ENCODE data around the gene OR4D11. TPM values are rescaled to one million over a fixed set of nuclear protein-coding genes. Genes with fewer than 3 reads are reported as not detected.
"Not testable (repeated sequence)": the region's sequence is repeated elsewhere in the genome, so short reads cannot be mapped to it uniquely, and the experiment has no call there.

Gene OR4D11
- total RNA-seq, result not detected

DNA sequence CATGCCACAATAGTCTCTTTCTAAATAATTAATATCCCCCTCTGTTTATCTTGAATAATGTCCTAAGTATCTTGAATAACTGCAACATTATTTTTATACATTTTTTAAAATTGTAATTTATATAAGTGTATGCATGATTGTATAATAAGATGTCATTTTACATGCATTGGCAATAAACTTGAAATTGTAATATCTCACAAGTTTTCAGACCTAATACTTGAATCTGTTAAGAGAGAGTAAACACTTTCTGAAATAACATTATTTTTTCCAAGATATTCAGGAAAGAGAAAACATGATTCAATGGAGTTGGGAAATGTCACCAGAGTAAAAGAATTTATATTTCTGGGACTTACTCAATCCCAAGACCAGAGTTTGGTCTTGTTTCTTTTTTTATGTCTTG, at the start of gene OR4D11:
Gene OR4D11, plus strand, starts transcription at position 301 of the 400 bp plus-strand sequence. Its CDS starts 0 bp downstream, at position 301.
- DNase-seq, result no peak

GRCh38 chr11:59456661-59457060, 46.7 kb upstream of the OR4D11 start, which contains the start of gene OR4D6:
OR4D6 (plus strand) TSS chr11:59456961; CDS start chr11:59456961, 0 bp downstream.
- no peak for DNase-seq

DNA sequence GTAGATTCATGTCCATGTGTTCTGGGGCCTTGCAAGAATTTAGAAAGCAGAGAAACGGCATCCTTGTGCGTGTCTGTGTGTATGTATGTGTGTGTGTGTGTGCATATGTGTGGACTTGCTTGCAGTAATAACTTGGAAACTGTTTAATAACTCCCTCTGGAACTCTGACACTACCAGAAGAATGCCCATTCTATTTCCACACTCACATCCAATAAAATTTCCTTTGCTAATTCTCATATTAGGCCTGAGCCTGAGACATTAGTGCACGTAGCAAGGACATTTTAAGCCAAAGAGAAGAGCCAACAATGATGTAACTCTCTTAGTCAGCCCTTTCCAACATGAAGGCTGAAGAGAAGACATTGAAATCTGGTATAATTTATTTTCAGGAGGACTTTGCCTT, 43.5 kb upstream of the OR4D11 start:
- DNase-seq, result no peak

GRCh38 chr11:59463190-59463641, 40.2 kb upstream of the OR4D11 start:
- DNase-seq, result no peak

GRCh38 chr11:59473015-59473414, 30.4 kb upstream of the OR4D11 start, which contains the start of gene OR4D10:
OR4D10 (plus strand) TSS chr11:59473315; CDS start chr11:59477430, 4,115 bp downstream.
- DNase-seq, result no peak

DNA sequence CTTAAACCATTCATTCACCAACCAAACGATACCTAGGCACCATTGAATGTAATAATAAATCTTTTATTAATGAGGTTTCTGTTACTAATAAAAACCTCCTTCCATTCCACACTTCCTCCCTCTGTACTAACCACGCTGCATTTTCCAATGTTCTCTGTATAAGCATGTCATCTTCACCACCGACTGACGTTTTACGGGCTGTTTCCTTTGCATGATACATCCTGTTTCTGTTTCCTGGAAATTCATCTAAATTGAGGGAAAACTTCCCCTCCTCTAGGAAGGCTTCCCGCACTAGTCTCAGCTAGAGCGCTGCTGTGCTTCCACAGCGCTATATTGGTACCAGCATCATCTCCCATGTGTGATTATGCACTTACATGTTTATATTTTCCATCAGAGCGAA, 28.2 kb upstream of the OR4D11 start:
- DNase-seq, result no peak

DNA sequence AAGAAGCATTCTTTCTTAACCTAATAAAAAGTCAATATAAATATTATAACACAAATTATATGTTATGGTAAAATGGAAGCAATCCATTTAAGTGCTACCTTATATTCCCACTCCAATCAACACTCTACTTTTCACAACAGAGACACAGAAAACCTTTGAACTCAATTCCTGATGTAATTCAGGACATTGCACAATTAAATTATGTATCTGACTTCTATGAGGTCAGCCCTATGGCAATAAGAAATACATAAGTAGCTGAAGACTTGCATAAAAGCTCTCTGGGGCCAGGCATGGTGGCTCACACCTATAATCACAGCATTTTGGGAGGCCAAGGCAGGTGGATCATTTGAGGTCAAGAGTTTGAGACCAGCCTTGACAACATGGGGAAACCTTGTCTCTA, 23.5 kb upstream of the OR4D11 start:
- no peak for DNase-seq

GRCh38 chr11:59480359-59480758, 23.0 kb upstream of the OR4D11 start:
- DNase-seq, result no peak

DNA sequence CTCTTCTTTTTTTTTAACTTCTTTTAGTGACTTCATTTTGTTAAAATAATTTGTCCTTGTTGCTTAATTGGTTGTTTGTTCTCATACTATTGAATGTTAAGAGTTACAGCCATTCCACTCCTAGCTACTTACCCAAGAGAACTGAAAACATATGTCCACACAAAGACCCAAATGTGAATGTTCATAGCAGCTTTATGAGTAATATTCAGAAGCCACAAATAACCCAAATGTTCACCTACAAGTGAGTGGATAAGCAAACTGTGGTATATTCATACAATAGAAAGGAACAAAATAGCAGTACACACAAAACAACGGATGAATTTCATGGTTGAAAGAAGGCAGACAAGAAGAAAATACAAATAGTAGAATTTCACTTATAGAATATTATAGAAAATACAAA, 1.4 kb upstream of the OR4D11 start:
- no peak for DNase-seq

DNA sequence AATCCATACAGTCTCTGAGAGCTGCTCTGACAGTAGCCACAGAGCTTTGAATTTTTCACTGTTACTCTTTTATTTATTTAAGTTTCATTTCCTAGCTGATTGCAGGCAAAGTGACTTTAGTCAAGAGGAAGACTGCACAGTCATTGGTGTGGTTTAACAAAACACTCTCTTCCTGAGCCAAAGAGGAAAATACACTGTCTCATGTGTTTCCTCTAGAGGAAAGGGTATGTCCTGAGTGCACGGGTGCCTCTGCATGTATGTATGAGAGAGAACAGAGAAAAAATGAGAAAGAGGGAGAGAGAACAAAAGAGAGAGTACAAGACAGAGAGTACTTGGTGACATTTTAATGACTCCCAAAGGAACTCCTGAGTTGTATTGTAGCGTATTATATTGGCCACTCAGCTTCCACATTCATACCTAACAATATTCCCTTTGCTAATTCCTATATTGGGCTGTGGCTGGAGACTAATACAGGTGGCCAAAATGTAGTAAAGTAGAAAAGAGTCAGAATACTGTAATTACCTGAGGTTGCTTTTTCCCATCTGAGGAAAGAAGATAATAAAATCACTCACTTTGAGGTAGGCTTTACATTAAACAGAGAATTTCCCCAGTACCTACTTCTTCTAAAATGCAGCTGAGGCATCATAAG, 7.7 kb downstream of the OR4D11 start, which contains the start of gene OR4D9:
Gene OR4D9, plus strand, starts transcription at position 599 of the 649 bp plus-strand sequence. CDS start 3,374 bp downstream, outside the sequence.
- DNase-seq, result no peak

DNA sequence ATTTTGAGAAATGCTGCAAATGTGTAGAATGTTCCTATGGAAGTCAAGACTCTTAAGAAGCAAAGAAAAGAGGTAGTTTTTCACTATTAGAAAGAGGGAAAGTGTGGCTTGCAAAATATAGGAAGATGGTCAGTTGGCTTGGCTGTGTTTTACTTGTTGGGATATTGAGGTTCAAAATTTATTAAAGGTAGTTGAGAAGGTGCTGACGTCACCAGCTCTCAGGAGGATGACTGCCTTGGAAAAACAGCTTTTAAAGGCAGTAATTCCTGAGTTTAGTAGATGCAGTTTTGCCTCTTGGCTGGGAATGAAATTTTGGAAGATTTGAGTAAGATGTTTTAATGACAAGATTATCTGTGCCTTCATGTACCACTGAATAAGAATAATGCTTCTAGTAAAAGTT, 8.3 kb downstream of the OR4D11 start:
- DNase-seq, result no peak

- not testable (repeated sequence) for DNase-seq
Measured at GRCh38 chr11:59520139-59520538, 16.8 kb downstream of the OR4D11 start.

GRCh38 chr11:59520741-59521140, 17.4 kb downstream of the OR4D11 start:
- no peak for DNase-seq

GRCh38 chr11:59523541-59523940, 20.2 kb downstream of the OR4D11 start:
- DNase-seq, result no peak

DNA sequence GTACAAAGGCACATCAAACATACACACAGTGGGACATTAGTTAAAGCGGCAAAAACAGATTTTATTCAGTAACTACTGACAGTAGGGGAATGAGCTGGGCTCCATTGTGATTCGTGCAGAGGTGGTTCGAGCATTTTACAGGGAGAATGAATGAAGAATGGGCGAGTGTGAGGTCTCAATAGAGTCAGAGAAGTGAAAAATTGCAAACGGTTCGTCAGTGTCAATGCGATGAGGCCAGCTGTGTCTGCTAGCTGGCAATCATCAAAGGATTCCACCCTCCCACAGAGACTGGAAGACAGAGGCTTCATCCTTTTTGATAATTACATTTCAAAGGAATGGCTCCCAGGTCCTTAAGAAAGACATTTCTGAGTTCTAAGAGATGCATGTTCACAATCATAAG, 25.3 kb downstream of the OR4D11 start:
- DNase-seq, result no peak

- no peak for DNase-seq
Measured at GRCh38 chr11:59532620-59533019, 29.2 kb downstream of the OR4D11 start.

- no peak for DNase-seq
Measured at GRCh38 chr11:59534676-59535075, 31.3 kb downstream of the OR4D11 start.

DNA sequence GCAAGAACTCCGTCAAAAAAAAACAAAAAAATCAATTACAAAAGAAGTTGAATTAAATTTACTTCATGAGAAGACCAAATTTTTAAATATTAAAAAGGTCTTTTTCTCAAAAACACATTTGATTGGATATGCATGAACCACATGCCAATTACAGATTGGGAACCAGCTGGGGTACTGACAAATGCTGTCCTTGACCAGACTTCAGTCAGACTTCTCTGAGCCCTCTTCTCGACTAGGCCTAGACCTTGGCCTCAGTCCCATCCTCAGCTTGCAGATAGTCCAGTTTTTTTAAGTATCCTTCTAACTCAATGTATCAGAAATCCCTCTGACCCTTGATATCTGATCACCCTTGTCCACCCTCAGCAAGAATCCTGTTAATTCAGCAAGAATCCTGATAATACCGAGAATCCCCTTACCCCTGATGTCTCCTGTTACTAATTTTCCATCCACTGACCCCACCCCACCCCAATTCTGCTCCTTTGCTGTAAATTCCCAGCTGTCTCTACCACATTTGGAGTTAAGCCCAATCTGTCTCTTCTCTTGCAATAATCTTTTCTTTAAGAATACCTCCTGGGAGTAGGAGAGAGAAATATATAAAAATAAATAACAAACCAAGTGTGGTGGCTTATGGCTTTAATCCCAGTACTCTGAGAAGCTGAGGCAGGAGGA, 38.9 kb downstream of the OR4D11 start:
- no peak for DNase-seq

DNA sequence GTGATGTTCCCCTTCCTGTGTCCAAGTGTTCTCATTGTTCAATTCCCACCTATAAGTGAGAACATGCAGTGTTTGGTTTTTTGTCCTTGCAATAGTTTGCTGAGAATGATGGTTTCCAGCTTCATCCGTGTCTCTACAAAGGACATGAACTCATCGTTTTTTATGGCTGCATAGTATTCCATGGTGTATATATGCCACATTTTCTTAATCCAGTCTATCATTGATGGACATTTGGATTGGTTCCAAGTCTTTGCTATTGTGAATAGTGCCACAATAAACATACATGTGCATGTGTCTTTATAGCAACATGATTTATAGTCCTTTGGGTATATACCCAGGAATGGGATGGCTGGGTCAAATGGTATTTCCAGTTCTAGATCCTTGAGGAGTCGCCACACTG, 40.3 kb downstream of the OR4D11 start:
- not testable (repeated sequence) for DNase-seq

- DNase-seq, result no peak
Measured at GRCh38 chr11:59544869-59545178, 41.4 kb downstream of the OR4D11 start.

DNA sequence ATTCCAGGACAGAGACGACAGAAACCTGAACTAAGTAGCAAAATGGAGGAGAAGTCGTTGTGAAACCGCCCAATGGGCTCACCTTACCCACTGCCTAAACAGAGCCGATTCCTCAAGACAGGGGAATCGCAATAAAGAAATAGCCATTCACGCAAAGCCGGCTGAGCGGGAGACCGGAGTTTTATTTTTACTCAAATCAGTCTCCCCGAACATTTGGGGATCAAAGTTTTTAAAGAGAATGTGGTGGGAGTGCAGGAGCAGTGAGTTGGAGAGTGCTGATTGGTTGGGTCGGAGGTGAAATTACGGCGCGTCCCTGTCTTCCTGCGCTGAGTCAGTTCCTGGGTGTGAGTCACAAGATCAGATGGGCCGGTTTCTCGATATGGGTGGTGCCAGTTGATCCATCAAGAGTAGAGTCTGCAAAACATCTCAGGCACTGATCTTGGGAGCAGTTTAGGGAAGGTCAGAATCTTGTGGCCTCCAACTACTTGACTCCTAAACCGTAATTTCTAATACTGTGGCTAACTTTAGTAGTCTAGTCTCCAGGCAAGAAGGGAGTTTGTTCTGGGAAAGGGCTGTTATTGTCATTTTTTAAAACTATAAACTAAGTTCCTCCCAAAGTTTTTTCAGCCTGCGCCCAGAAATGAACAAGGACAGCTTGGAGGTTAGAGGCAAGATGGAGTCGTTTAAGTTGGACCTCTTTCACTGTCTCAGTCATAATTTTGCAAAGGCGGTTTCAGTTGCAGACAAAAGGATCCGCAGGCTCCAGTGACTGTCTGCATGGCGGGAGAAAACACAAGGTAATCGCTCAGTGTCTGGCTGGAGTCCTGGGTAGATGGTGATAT, 42.0 kb downstream of the OR4D11 start:
- DNase-seq, result no peak

GRCh38 chr11:59547605-59548308, 44.4 kb downstream of the OR4D11 start:
- not testable (repeated sequence) for DNase-seq
